DMS 273 (cell line): ENCODE measurements around the gene MYCN.
"Not testable (repeated sequence)": the region's sequence is repeated elsewhere in the genome, so short reads cannot be mapped to it uniquely, and the experiment has no call there.

Experiments
- DNase-seq: peaks from one replicate; lab custom pipeline; 2025; ENCODE audit not compliant: unreplicated experiment; lab: John Stamatoyannopoulos, UW

MYCN gene

DNA sequence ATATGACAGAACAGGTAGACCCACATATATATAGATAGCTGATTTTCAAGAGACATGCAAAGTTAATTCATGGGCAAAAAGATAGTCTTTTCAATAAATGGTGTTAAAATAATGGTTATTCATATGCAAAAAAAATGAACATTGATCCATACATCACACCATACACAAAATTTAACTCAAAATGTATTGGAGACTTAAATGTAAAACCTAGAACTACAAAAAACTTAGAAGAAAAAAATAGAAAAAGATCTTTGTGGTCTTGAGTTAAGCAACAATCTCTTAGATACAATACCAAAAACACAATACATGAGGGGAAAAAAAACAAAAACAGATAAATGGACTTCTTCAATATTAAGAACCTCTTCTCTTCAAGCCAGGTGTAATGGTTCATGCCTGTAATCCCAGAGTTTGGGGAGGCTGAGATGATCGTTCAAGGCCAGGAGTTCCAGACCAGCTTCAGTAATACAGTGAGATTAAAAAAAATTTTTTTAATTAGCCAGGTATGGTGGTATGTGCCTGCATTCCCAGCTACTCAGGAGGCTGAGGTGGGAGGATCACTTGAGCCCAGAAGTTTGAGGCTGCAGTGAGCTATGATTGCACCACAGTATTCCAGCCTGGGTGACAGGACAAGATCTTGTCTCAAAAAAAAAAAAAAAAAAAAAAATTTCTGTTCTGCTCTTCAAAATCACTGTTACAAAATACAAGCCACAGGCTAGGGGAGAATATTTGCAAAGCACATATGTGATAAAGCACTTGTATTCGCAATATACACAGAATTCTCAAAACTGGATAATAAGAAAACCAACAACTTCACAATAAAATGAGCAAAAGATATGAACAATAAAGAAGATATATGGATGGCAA is 32.7 kb upstream of the MYCN start:
- no peak for DNase-seq

DNA sequence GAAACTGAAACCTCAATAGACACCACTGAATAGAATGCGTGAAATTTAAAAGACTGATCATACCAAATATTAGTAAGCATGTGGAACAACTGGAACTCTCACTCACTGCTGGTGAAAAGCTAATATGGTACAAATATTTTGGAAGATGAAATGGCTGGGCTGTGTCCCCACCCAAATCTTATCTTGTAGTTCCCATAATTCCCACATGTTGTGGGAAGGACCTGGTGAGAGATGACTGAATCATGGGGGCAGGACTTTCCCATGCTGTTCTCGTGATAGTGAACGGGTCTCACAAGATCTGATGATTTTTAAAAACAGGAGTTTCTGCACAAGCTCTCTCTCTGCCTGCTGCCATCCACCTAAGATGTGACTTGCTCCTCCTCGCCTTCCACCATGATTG is 32.0 kb upstream of the MYCN start:
- no peak for DNase-seq

DNA sequence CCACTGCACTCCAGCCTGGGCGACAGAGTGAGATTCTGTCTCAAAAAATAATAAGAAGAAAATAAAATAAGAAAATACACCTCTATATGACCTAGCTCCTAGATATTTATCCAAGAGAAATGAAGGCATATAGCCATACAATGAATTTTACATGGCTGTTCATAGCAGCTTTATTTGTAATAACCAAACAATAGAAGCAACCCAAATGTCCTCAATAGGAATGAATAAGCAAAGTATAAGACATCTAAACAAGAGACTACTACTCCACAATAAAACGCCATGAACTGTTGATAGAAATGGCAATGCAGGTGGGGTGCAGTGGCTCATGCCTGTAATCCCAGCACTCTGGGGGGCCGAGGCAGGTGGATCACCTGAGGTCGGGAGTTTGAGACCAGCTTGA is 31.2 kb upstream of the MYCN start:
- DNase-seq = no peak

DNA sequence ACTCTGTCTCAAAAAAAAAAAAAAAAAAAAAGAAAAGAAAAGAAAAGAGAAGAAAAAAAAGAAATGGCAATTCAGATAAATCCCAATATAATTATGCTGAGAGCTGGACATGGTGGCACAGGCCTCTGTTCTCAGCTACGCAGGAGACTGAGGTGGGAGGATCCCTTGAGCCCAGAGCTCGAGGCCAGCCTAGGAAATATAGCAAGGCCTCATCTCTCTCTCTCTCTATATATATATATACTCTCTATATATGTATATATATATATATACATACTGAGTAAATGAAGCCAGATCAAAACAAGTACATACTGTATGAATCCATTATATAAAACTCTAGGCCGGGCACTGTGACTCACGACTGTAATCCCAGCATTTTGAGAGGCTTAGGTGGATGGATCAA is 30.6 kb upstream of the MYCN start:
- DNase-seq = no peak

DNA sequence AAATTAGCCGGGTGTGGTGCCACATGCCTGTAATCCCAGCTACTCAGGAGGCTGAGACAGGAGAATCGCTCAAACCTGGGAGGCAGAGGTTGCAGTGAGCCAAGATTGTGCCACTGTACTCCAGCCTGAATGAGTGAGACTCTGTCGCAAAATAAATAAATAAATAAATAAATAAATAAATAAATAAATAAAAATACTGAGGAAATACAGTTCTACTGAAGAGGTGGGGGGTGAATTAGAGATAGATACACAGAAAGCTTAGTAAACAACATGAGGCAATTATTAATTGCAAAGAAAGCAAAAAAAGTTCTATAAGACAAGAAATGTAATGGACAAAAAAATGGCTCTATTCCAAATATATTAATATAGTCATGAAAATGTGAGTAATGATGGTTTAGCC is 29.1 kb upstream of the MYCN start:
- DNase-seq = not testable (repeated sequence)

DNA sequence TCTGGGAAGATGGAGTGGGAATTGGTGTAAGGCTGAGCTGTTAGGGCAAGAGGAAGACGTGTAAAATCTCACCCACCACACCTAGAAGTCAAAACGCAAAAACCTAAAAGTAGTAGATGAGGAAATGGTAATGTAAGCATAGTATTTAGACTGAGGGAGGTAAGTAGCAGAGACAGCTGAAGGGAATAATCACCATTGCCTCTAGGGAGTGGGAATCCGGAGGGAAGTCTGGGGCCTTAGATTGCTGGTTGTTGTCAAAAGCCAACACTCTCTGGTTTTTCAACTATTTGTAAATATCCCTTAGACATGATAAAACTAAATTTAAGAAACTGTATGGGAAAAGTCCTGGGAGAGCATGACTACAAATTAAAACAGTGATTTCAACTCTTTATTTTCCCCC is 28.7 kb upstream of the MYCN start:
- peak; percentile 33 for DNase-seq

DNA sequence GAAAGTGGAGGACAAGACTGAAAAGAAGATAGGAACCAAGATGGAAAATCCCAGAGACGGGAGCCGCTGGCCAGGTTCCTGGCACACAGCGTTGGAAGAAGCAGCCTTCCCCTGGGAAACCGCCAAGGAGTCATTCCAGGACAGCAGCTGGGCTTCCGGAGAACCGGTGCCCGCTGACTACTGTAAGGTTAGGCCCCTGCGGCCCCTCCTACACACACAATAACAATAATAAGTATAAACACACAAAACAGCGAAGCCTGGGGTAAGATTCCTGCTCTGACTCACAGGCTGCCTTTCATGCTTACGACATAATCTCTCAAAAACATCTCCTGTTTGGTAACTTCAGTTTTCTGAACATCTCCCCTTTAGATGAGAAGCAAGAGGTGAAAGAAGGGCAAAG is 28.1 kb upstream of the MYCN start:
- DNase-seq = peak; percentile 88

DNA sequence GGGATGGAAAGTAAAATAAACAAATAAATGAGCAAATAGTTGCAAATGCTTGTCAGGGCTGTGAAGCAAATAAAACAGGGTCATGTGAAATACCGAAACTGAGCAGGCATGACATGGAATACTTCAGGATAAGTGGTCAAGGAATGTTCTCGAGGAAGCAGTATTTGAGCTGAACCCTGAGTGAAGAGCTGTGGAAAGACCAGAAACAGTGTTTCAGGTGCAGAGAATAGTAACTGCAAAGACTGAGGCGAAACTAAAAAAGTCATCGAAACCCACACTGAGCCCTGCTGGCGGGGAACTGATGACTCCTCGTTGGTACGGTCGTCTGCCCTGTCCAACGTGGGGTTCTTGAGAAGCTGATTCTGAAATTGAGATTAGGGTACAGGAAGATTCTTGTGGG is 27.2 kb upstream of the MYCN start:
- DNase-seq = no peak

DNA sequence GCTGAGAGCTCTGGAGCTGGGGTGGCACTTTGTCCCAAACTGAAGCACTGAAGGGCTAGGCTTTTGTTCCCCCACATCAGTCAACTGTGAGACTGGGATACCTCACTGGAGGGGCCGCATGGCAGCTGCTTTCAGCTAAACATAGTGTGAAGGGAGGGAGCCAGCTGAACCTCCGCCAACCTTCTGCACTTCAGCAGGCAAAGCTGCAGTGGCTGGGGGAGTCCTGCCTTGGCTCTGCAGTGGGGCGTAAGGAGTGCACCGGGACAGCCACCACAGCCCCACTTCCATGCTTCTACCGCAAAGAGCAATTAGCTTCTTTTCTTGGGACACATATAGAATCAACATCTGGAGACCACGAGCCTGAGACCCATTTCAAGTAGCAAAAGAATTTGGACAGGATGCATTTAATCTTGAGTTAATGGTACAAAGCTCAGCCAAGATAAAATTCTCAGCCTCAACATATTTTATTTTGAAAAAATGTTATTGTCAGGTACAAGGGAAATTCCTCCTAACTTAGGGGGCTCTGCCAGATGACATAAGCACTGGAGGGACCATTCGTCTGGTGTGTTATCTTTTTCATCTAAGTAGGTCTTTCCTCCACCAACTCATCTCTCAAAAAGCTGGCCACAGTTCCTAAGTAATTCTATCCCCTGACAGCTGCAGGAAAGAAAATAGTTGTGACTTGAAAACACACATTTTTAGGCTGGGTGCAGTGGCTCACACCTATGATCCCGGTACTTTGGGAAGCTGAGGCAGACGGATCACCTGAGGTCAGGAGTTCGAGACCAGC is 25.6 kb upstream of the MYCN start:
- peak; percentile 94 for DNase-seq

DNA sequence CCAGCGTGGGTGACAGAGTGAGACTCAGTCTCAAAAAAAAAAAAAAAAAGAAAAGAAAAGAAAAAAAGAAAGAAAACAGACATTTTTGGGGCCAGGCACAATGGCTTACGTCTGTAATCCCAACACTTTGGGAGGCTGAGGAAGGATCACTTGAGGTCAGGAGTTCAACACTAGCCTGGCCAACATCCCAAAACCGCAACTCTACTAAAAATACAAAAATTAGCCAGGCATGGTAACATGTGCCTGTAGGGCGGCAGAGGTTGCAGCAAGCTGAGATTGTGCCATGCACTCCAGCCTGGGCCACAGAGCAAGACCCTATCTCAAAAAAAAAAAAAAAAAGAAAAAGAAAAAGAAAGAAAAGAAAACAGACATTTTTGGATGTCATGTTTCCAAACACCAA is 24.8 kb upstream of the MYCN start:
- not testable (repeated sequence) for DNase-seq

DNA sequence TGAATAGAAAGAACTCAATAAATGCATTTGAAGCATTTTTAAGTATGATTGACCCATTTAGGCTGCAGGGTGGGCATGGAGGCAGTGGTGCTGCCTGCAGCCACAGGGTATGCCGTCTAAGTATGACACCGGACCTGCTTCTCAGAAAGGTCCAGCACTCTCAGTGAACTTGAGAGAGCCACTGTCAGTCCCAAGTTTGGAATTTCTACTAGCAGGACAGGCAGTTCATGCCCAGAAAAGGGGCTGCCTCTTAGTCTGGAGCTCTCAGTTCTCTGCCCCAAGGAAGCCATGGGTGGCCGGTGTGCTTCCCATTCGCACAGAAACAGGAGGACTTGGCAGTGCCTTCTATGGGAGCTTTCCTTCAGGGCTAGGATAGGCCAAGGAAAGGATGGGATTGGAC is 24.0 kb upstream of the MYCN start:
- no peak for DNase-seq

DNA sequence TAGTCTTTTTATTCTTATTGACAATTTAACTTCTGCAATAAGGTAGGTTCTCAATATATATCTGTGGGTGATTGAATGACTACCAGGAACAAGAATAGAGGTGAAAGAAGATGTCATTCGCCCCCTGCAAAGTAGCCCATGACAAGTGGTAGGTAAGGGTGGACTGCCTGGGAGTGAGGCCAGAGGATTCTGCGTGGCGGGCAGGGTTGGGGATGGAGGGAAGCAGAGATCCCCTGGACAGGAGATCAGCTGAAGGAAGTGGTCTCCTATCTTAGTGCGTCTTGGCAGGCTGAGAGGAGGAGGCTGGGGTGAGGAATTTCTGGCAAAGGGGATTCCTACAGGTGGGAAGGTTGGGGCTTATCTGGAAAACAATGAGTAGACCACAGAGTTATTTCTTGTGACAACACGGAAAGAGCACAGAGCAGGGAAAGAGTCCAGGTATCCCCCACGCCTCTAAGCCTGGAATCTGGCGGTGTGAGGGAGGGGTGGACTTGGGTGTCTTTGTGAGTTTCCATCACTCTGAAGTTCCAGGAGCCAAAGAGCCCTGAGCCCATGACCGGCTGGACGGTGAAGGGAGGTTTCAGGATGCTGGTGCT is 21.5 kb upstream of the MYCN start:
- DNase-seq = no peak

DNA sequence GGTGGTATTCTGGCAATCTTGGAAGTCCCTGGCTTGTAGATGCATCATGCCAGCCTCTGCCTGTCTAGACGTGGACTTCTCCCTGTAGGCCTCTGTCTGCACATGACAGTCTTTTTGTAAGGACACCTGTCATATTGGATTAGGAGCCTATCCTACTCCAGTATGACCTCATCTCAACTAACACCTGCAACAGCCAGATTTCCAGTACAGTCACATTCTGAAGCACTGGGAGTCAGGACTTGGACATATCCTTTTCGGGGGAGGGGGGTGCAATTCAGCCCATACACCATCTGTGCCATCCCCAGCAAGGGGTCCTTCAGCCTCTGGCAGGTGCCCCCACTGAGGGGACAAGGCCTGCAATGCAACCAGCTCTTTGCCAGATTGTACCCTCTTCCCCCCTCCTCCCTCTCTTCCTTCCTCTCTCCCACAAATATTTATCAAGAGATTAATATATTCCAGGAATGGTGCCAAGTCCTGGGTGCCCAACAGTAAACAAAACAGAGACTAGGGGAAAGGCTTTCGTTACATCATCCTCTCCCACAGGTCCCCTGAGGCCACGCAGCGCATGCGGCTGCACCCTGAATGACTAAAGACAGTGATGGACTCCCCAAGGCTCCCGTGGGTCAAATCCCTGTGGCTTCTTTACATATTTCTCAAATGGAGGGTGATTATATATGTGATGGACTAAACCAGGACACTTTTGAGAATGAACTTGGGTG is 20.5 kb upstream of the MYCN start:
- peak; percentile 75 for DNase-seq

DNA sequence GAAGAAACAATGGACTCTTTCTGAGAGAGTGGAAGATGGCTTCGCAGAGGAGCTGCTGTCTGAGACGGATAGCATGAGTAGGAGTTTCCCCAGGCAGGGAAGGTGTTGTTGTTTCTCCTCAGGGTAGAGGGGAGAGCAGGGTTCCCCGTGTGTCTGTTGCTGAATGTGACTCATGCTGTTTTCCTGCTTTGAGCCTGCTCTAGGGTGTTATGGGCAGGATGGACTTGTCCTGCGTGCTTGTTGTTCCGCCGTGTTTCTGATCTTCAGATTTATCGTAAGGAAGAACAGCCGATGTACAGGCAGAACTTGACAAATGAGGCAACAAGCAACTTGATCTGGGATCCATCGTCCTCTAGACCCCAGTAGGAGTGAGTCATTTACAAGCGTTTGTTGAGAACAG is 19.7 kb upstream of the MYCN start:
- DNase-seq = no peak

DNA sequence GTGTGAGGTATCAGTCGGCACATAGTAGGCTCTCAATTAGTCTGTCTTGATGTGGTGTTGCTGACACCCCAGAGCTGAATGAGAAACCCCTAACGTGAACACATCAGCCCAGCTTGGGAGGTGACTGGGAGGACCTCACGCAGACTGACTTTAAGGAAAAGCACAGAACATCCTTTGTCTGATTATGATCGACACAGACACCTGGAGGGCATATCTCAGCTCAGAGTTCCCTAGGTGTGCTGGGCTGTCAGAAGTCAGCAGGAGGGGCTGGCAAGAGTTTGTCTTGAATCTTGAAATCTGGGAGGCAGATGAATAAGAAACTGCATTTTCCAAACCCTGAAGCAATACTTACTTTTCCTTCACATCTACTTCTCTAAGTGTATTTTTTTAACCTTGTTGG is 16.8 kb upstream of the MYCN start:
- no peak for DNase-seq

DNA sequence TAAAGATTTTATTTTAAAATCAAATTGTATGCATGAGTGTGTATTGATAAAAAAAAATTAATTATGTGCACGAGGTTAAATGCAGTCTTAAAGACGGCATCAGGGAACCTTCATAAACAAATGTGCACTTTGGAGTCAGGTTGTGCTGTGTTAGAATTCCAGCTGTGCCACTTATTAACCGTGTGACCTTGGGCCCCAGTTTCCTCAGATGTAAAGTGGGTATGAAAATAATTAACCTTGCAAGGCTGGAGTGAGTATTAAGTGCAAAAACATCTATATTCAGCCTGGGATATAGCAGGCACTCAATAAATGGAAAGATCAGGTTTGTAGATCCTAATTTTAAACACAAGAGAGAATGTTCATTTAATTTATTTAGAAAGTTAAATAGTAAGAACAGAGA is 14.5 kb upstream of the MYCN start:
- DNase-seq = no peak

DNA sequence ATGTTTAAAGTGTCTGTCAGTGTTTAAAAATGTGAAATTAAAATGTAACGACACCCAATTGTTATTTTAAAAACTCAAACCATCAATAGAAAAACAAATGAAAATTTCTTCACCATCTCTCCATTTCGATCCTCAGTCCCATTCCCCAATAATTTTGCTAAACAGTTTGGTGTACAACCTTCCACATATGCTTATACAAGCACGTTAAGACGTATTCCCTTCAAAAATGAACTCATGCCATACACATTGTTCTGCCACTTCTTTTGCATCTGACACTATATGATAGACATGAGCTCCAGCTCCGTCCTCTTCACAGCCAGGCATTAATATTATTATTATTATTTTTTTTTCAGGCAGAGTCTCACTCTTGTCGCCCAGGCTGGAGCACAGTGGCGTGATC is 14.1 kb upstream of the MYCN start:
- DNase-seq = no peak

DNA sequence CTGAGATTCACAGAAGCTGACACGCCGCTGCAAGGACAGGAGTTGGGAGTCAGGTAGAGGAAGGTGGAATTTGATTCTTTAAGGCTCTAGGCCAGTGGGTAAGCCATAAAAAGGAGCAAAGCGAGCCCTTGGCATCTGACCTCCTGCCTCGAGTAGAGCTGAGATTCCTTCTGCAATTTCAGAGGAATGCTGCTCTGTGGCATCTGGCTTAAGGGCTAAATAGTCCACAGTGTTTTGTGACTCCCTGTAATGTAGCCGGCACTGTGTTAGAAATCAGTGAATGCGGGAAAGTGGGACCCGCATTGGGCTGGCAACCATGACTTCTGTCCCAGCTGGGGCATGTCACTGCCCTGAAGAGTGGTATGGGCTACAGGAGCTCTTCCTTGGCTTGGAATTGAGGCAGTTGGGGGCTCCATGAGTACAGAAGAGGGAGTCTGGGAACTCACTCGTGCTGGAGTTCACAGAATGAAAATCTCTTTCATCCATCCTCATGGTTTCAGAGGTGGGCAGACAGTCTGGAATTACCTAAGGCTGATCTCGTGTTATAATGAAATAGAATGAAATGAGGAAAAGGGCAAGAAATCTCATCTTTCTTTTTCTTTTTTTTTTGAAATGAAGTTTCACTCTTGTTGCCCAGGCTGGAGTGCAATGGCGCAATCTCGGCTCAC is 12.7 kb upstream of the MYCN start:
- DNase-seq = no peak

DNA sequence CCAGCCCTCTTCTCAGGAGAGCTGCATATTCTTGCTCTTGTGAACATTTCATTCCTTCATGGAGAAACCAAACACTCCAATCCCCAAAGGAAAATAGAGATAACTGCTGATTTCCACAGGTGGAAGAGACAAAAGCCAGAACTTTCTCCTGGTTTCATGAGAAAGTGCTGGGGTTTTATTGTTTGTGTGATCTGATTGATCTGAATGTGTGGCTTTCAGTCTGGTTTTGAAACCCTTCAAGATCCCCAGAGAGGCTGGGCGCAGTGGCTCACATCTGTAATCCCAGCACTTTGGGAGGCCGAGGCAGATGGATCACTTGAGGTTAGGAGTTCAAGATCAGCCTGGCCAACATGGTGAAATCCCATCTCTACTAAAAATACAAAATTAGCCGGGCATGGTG is 11.3 kb upstream of the MYCN start:
- DNase-seq = not testable (repeated sequence)

DNA sequence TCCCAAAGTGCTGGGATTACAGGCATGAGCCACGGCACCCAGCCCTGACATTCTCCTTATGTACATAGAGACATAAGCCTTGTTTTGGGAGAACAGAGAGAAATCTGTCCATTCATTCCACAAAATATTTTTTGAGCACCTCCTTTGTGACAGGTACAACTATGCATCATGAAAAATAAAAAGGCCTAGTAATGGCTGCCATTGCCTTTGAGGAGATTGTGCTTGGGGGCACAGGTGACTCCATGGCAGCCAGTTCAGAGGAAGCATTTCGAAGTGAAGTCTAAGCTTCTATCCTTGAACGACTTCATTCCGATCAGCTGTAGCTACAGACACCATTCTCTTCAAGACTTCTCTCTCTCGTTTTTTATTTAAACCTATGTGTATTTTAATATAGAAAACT is 10.5 kb upstream of the MYCN start:
- no peak for DNase-seq
